ENCODE data around the gene BAD. TPM values are rescaled to one million over a fixed set of nuclear protein-coding genes. Genes with fewer than 3 reads are reported as not detected.
A peak's percentile ranks its signal among the peaks of the same experiment; 100 is the strongest.

BAD gene
- total and polyA plus RNA-seq, 2 of the 13 experiments (the other 11 are each of a cell fraction or from before 2014, with no cell fraction given) = 17.9 to 28.5 TPM

GRCh38 chr11:64317325-64317960 lies 33.0 kb upstream of the BAD start, which contains the start of gene TRMT112 (continued):
- TF ChIP-seq HIVEP1 (CRISPR knock-in tag; IDR thresholded peaks at IDR 0.05) (peak; percentile 83; the same call in 1 of the 2 replicates), ZNF563 (CRISPR knock-in tag; IDR thresholded peaks at IDR 0.05) (0 out of 2 replicates have a peak, but pooled peaks have one; percentile 29), MED8 (CRISPR knock-in tag; IDR thresholded peaks at IDR 0.05; ENCODE audit: insufficient replicate concordance) (peak; percentile 50), LCORL (IDR thresholded peaks at IDR 0.05) (no peak), LCORL (CRISPR knock-in tag; IDR thresholded peaks at IDR 0.05) (no peak), KDM3A (CRISPR knock-in tag; IDR thresholded peaks at IDR 0.05; ENCODE audit: low read depth) (peak; percentile 44; the same call in 1 of the 2 replicates), KDM5B (CRISPR knock-in tag; IDR thresholded peaks at IDR 0.05; ENCODE audit: borderline replicate concordance) (peak; percentile 43; the same call in 1 of the 2 replicates), HOXD1 (CRISPR knock-in tag; IDR thresholded peaks at IDR 0.05) (peak; percentile 78; the same call in 1 of the 2 replicates), MAX (IDR thresholded peaks at IDR 0.05) (peak; percentile 56), ARNTL (CRISPR knock-in tag; IDR thresholded peaks at IDR 0.05) (no peak; the same call in 1 of the 2 replicates), FOXK1 (CRISPR knock-in tag; IDR thresholded peaks at IDR 0.05; ENCODE audit: borderline replicate concordance, low read depth) (peak; percentile 51; the same call in 1 of the 2 replicates), RBFOX2 (IDR thresholded peaks at IDR 0.05; ENCODE audit: low read depth, low read length) (peak; percentile 84), KAT8 (CRISPR knock-in tag; IDR thresholded peaks at IDR 0.05) (peak; percentile 94), MXD1 (CRISPR knock-in tag; IDR thresholded peaks at IDR 0.05) (peak; percentile 77), ELK4 (CRISPR knock-in tag; IDR thresholded peaks at IDR 0.05; ENCODE audit: borderline replicate concordance) (peak; percentile 32; the same call in 1 of the 2 replicates), FOXP4 (CRISPR knock-in tag; IDR thresholded peaks at IDR 0.05) (peak; percentile 53; the same call in 1 of the 2 replicates)
